HEK293T (cell line): ENCODE measurements around the gene SPOCD1.

ENCODE experiments used
- CTCF ChIA-PET: fragments of 350-600 bp; formaldehyde crosslinking; extraction: SDS; loops from one replicate; lab custom pipeline; 2021; ENCODE audit warnings: antibody characterized with exemption, inconsistent platforms; lab: Yijun Ruan, JAX
- POLR2A ChIA-PET: fragments of 350-600 bp; formaldehyde crosslinking; extraction: SDS; loops from one replicate; lab custom pipeline; 2020; ENCODE audit warnings: antibody characterized with exemption, inconsistent platforms; lab: Yijun Ruan, JAX
- DNase-seq: peaks from one replicate; pipeline ENCODE4 v3.0.0; 2012; ENCODE audit warnings: mixed read lengths; ENCODE audit errors: extremely low spot score
- ARNT ChIP-seq: fragments of 450-650 bp; IDR thresholded peaks from 2 replicates; pipeline ENCODE4 v1.6.1; 2017; ENCODE audit warnings: mild to moderate bottlenecking
- BHLHE40 ChIP-seq: fragments of 450-650 bp; IDR thresholded peaks from 2 replicates; pipeline ENCODE4 v1.6.1; 2016; ENCODE audit warnings: mild to moderate bottlenecking, moderate library complexity, borderline replicate concordance
- CTBP1 ChIP-seq: fragments of 450-650 bp; IDR thresholded peaks from 2 replicates; pipeline ENCODE4 v1.6.1; 2016; ENCODE audit warnings: borderline replicate concordance
- ELF4 ChIP-seq: fragments of 450-650 bp; IDR thresholded peaks from 2 replicates; pipeline ENCODE4 v1.6.1; 2017; ENCODE audit warnings: antibody characterized with exemption
- FOXA1 ChIP-seq: fragments of 450-650 bp; IDR thresholded peaks from 2 replicates; pipeline ENCODE4 v1.6.1; 2016; ENCODE audit warnings: mild to moderate bottlenecking
- FOXK2 ChIP-seq: fragments of 450-650 bp; IDR thresholded peaks from 2 replicates; pipeline ENCODE4 v1.6.1; 2016; ENCODE audit warnings: mild to moderate bottlenecking
- FOXM1 ChIP-seq: fragments of 450-650 bp; IDR thresholded peaks from 2 replicates; pipeline ENCODE4 v1.6.1; 2017; ENCODE audit warnings: mild to moderate bottlenecking, borderline replicate concordance
- HDGF ChIP-seq: fragments of 450-650 bp; IDR thresholded peaks from 2 replicates; pipeline ENCODE4 v1.6.1; 2017; ENCODE audit warnings: antibody characterized with exemption, borderline replicate concordance
- L3MBTL2 ChIP-seq: fragments of 450-650 bp; conservative IDR thresholded peaks from 2 replicates; pipeline ENCODE4 v1.6.1; 2016; ENCODE audit warnings: mild to moderate bottlenecking
- LEF1 ChIP-seq: fragments of 450-650 bp; IDR thresholded peaks from 2 replicates; pipeline ENCODE4 v1.6.1; 2017; ENCODE audit warnings: mild to moderate bottlenecking, borderline replicate concordance
- NFRKB ChIP-seq: fragments of 450-650 bp; IDR thresholded peaks from 2 replicates; pipeline ENCODE4 v1.6.1; 2016; ENCODE audit warnings: mild to moderate bottlenecking, moderate library complexity
- SP1 ChIP-seq: fragments of 450-650 bp; IDR thresholded peaks from 2 replicates; pipeline ENCODE4 v1.6.1; 2017
- SUZ12 ChIP-seq: fragments of 450-650 bp; IDR thresholded peaks from 2 replicates; pipeline ENCODE4 v1.6.1; 2016; ENCODE audit warnings: mild to moderate bottlenecking
- TARDBP ChIP-seq: fragments of 450-650 bp; IDR thresholded peaks from 2 replicates; pipeline ENCODE4 v1.6.1; 2016
- ZNF384 ChIP-seq: fragments of 450-650 bp; IDR thresholded peaks from 2 replicates; pipeline ENCODE4 v1.6.1; 2016
- TF ChIP-seq, protein P1 (sequence below): fragments of 450-650 bp; IDR thresholded peaks from 2 replicates; pipeline ENCODE4 v1.6.1; 2016

SPOCD1 gene

DNA sequence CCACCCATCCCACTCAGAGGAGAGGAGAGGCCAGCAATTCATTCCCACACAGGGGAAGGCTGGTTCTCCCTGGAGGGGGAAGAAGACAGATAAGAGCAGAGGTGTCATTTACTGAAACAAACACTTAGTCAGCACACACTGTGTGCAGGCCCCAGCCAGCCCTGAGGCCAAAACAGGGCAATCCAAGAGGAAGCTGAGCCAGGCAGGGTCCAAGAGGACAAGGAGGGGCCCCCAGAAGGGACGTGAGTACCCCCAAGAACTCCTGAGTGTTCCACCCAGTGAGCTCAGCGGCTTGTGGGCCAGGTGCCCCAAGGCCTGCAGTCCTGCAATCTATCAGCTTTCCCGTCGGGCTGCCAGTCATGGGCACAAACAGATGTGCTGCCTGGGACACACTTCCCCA lies 67.5 kb downstream of the SPOCD1 start:
- POLR2A ChIA-PET: no interaction called here
- no peak for DNase-seq
- CTCF ChIA-PET: interaction anchor here (1.1 to 1.7 kb wide), 3 partner anchors 14 to 41 kb away, joined by 3 to 6 read pairs (median 3); no protein-coding TSS in a partner anchor
- TF ChIP-seq FOXA1: no peak
- TF ChIP-seq CTBP1: no peak
- TF ChIP-seq ARNT: no peak
- TF ChIP-seq NFRKB: no peak
- no peak for TF ChIP-seq SP1
- TF ChIP-seq FOXM1: no peak
- no peak for TF ChIP-seq LEF1
- no peak for TF ChIP-seq SUZ12
- TF ChIP-seq TARDBP: no peak
- TF ChIP-seq BHLHE40: no peak
- no peak for TF ChIP-seq ELF4
- TF ChIP-seq HDGF: no peak

DNA sequence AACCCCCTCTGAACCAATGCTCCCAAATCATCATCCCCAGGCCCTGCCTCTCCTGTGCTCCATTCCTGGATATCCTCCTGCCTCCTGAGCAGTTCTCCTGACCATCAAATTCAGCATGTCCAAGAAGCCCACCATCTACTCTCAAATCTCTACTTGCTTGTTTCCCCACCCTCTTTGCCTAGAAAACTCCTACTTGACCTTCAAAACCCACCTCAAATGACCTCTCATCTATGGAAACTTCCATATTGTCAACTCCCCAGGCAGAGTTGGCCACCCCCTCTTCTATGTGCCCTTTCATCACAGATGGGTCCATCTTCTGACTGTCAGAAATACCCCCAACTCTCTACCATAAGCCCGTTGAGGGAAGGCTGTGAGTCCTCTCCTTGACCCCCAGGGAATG lies 68.5 kb downstream of the SPOCD1 start:
- ChIA-PET POLR2A (no interaction called here), CTCF (interaction anchor here (1.1 kb wide), 1 partner anchor 42 kb away, joined by 3 read pairs; no protein-coding TSS in a partner anchor)
- TF ChIP-seq FOXK2: no peak
- TF ChIP-seq ARNT: no peak
- TF ChIP-seq FOXM1: no peak
- no peak for TF ChIP-seq CTBP1
- no peak for TF ChIP-seq SP1
- no peak for TF ChIP-seq L3MBTL2
- no peak for DNase-seq

DNA sequence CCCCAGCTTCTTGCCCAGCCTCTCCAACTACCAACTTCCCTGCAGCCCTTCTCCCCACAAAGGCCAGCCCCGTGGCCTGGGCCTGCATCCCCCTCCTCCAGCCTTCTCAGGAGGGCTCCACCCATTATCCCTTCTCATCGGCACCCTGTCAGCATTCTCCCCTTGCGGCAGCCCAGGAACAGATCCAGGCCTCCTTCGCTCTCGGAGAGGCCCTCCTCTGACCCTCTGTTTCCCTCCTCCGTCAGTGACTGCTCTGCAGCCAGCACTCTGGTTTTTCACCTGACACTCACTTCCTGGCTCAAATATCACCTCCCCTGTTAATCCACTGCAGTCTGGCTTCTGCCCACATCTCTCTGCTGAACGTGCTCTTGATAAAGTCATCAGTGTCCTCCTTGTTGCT lies 69.1 kb downstream of the SPOCD1 start:
- ChIA-PET POLR2A (interaction anchor here (1.3 kb wide), 1 partner anchor 31 kb away, joined by 3 read pairs; no protein-coding TSS in a partner anchor), CTCF (interaction anchor here (1.9 to 2.7 kb wide), 4 partner anchors 11 to 43 kb away, joined by 5 to 18 read pairs (median 16); no protein-coding TSS in a partner anchor)
- no peak for TF ChIP-seq ELF4
- no peak for TF ChIP-seq FOXK2
- no peak for TF ChIP-seq SP1
- TF ChIP-seq LEF1: no peak
- TF ChIP-seq L3MBTL2: no peak
- TF ChIP-seq NFRKB: no peak
- no peak for TF ChIP-seq CTBP1
- no peak for TF ChIP-seq FOXA1
- no peak for TF ChIP-seq ZNF384
- no peak for TF ChIP-seq FOXM1
- no peak for TF ChIP-seq ARNT
- TF ChIP-seq, protein P1, sequence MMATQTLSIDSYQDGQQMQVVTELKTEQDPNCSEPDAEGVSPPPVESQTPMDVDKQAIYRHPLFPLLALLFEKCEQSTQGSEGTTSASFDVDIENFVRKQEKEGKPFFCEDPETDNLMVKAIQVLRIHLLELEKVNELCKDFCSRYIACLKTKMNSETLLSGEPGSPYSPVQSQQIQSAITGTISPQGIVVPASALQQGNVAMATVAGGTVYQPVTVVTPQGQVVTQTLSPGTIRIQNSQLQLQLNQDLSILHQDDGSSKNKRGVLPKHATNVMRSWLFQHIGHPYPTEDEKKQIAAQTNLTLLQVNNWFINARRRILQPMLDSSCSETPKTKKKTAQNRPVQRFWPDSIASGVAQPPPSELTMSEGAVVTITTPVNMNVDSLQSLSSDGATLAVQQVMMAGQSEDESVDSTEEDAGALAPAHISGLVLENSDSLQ: no peak
- TF ChIP-seq TARDBP: no peak
- TF ChIP-seq SUZ12: no peak
- no peak for TF ChIP-seq BHLHE40
- TF ChIP-seq HDGF: no peak
- DNase-seq: no peak

DNA sequence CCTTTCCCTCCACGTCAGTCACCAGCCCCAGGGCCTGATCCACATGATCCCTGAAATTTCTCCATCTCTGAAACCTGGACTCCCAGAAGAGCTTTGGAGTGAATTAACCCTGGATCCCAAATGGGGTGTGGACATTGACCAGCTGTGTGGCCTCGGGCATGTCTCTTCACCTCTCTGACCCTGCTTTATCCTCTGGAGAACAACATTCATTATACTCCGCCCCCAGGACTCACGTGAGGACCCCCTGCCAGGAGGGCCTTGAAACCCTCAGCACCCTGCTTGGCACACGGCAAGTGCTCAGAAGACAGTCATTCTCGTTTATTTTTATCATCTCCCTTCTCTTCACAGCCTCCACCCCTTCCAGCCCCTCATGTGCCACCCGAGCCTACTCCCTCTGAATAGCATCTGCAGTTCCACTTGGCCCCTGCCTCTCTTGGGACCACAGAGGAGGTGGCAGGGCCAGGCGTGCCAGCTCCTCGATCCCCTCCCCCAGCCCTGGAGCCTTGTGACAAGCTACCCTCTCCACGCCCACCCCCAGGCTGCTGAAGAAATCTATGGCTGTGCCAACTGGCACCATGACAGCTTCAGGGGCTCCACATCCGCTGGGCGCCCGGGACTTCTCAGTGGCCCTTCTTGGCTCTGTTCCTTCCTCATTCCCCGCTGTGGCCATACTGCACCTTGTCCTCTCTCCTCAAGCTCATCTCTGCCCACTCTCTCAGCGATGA lies 69.7 kb downstream of the SPOCD1 start:
- DNase-seq: no peak
- ChIA-PET POLR2A (interaction anchor here (0.8 to 1.3 kb wide), 4 partner anchors 9 to 82 kb away, joined by 3 to 7 read pairs (median 4); no protein-coding TSS in a partner anchor), CTCF (interaction anchor here (1.0 to 2.7 kb wide), 13 partner anchors 11 to 327 kb away, joined by 3 to 20 read pairs (median 5); partner anchors contain the start of gene TMEM39B)
- TF ChIP-seq BHLHE40 (no peak), CTBP1 (no peak), ZNF384 (no peak), SP1 (no peak), SUZ12 (no peak), L3MBTL2 (no peak), LEF1 (no peak), NFRKB (no peak), TARDBP (no peak), FOXM1 (no peak), FOXA1 (no peak)
- TF ChIP-seq, protein P1: no peak

DNA sequence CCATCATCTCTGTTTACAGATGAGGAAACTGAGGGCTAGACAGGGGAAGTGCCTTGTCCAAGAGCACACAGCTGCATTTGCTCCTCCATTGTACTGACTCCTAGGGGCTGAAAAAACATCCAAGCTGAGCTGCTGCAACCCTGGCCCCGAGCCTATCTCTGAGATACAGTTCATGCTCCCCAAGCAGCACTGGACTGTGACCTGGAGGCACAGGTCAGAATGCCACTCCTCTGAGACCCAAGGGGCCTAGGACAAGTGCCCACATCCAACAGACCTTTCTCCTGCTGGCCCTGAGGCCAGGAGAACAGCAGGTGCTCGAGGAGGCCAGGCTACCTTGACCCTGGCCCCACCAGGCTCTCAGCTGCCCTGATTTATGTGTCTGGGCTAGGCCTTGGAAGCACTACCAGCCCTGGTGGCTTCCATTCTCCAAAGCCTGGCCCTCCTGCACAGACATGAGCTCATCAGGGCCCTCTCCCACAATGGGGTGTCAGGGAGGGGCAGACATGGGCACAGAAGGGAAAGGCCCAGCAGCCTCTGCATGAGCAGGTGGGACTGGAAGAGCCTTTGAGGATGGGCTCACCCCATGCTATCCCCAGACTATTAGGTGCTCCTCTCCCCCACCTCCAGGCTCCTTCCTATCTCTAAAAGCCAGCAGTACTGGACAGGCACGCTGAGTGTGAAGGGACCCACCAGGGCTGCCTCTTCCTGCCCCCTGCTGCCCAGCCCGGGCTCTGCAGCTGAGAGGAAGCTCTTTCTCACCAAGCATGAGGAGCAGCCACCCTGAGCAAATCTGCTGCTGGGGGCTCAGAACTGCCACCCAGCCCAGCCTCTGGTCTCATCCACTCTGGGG lies 70.5 kb downstream of the SPOCD1 start:
- TF ChIP-seq HDGF (0 out of 2 replicates have a peak, but pooled peaks have one; percentile 29), NFRKB (no peak), LEF1 (no peak)
- TF ChIP-seq, protein P1: no peak
- ChIA-PET CTCF (interaction anchor here (0.6 to 2.7 kb wide), 16 partner anchors 10 to 328 kb away, joined by 3 to 20 read pairs (median 4); partner anchors contain the start of gene TMEM39B), POLR2A (interaction anchor here (0.8 to 1.3 kb wide), 3 partner anchors 10 to 81 kb away, joined by 3 to 7 read pairs (median 4); no protein-coding TSS in a partner anchor)
- DNase-seq: peak; percentile 95
